HG03108 (cell line): Measurements from ENCODE around the gene EIF1B.
"Not testable (repeated sequence)": the region's sequence is repeated elsewhere in the genome, so short reads cannot be mapped to it uniquely, and the experiment has no call there.

Source experiments
- ATAC-seq: cut with Tn5 transposase; IDR thresholded peaks from one replicate; pipeline ENCODE4 v1.9.1; 2021; ENCODE audit warnings: moderate library complexity; ENCODE audit not compliant: unreplicated experiment

The EIF1B gene

GRCh38 chr3:40309418-40309924 lies at the start of gene EIF1B:
TSS of gene EIF1B (plus strand) at chr3:40309707. CDS start at chr3:40309942, 235 bp downstream.
- peak; percentile 89 for ATAC-seq

GRCh38 chr3:40262331-40262730 lies 47.2 kb upstream of the EIF1B start:
- ATAC-seq = no peak

DNA sequence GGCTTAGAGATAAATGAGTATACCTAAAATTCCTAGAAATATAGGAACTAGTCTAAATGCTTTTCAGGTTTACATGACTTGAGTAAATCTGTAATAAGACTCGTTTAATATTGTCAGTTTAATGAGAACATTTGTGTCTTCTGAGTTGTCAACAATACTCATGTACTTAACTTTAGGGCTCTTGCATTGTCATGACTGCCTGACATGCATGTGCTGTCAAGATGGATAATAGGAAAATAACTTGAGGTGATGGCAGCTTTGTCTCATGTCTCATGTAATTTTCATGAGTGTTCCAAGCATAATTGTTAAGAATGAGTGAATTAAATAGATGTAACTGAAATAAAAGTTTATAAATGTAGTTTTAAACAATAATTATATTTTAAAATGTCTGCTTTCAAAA lies 45.1 kb upstream of the EIF1B start:
- ATAC-seq = no peak

DNA sequence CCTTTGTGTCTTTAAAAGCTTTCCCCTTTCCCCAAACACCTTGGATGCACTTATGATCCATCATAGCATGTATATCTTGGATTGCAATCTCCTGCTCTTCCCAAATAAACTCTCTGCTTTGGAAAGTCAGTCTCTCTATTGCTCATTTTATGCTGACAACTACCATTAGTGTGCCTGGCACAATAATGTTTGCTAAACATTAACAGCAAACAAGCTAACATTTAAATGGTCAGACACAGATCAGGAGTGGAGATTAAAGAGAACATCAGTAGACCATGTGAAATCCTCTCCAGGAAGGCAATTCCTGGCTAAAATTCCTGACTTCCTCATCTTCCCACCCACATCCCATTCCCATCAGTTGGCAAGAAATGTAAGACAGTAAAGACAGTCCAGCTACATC lies 44.3 kb upstream of the EIF1B start:
- ATAC-seq = no peak

GRCh38 chr3:40267937-40268724 lies 41.4 kb upstream of the EIF1B start:
- ATAC-seq = no peak

- ATAC-seq = no peak
Observed at GRCh38 chr3:40268802-40269524, 40.5 kb upstream of the EIF1B start.

DNA sequence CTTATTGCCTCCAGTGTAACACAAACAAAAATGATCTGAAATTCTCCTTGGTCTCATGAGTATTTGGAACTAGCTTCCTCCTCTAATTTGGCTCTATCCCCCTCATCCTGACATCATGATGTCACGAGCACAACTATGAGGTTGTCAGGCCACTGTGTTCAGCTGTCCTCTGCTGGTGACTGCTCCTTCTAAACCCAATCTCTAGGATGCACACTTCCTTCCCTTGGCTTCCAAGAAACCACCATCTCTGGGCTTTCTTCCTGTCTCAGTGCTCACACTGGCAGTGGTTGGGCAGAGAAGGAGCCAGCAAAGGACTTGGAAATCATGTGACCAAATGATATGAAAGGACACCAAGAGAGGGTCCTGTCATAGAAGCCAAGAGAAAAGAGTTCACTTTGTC lies 30.7 kb upstream of the EIF1B start:
- ATAC-seq = no peak

GRCh38 chr3:40281995-40282394 lies 27.5 kb upstream of the EIF1B start:
- no peak for ATAC-seq

DNA sequence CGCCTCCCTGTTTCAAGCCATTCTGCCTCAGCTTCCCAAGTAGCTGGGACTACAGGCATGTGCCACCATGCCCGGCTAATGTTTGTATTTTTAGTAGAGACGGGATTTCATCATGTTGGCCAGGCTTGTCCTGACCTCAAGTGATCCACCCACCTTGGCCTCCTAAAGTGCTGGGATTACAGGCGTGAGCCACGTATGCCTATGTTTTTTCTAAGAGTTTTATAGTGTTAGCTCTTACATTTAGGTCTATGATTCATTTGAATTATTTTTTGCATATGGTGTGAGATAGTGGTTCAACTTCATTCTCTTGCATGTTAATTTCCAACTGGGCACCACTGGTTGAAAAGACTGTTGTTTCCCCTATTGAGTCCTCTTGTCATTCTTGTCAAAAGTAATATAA lies 26.4 kb upstream of the EIF1B start:
- ATAC-seq = not testable (repeated sequence)

DNA sequence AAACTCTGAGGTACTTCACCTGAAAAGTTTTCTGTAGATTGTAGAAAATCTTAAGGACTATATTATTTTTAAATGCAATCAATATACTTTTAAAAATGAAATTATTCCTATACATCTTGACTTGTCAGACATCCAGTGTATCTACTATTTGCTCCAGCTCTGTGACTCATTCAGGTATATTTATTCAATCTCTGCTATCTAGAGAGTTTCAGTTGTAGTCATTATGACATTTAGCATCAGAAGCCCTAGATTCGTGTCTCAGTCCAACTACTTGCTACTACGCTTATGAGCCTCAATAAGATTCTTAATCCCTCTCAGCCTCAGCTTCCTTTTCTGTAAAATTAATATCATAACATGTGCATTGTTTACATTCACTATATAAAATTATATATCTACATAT lies 22.3 kb upstream of the EIF1B start:
- no peak for ATAC-seq

DNA sequence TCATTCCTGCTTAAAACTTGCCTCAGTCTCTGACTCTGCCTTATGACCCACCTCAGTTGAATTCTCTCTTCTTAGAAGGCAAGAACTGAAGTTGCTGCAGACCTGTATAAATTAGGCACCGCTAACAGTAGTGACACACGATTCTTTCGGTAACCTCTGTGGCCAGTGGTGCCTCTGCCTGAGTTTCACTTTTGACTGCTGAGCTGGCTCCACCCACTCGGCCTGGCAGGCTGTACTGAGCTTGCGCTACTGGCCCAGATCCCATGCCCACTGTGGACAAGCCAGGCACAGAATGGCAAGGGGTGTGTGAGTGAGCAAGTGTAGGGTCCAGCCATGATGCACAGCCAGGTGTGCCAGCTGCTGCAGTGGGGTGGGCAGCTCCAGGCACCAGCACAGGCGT lies 19.1 kb upstream of the EIF1B start:
- ATAC-seq = no peak

GRCh38 chr3:40291471-40291870 lies 18.0 kb upstream of the EIF1B start:
- ATAC-seq = no peak

GRCh38 chr3:40292637-40293349 lies 16.7 kb upstream of the EIF1B start:
- ATAC-seq = no peak

DNA sequence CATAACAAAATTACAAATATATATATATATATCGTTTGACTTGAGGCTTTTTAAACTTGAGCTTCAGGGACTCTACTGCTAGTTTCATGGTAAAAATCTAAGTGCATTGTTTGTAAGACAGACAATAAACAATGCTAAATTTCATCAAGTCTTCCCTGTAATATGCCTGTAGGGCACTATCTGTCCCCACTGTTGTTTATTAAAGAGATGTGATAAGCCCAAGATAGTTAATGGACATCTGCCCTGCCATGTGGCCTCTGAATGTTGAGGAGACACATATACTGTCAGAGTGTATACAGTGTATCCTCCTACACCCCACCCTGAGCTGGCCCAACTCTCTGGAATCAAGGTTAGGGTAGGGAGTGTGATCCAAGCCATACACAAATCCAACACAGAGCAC lies 15.1 kb upstream of the EIF1B start:
- no peak for ATAC-seq

GRCh38 chr3:40298075-40298474 lies 11.4 kb upstream of the EIF1B start:
- no peak for ATAC-seq

- ATAC-seq = no peak
Observed at GRCh38 chr3:40299130-40299720, 10.3 kb upstream of the EIF1B start.

DNA sequence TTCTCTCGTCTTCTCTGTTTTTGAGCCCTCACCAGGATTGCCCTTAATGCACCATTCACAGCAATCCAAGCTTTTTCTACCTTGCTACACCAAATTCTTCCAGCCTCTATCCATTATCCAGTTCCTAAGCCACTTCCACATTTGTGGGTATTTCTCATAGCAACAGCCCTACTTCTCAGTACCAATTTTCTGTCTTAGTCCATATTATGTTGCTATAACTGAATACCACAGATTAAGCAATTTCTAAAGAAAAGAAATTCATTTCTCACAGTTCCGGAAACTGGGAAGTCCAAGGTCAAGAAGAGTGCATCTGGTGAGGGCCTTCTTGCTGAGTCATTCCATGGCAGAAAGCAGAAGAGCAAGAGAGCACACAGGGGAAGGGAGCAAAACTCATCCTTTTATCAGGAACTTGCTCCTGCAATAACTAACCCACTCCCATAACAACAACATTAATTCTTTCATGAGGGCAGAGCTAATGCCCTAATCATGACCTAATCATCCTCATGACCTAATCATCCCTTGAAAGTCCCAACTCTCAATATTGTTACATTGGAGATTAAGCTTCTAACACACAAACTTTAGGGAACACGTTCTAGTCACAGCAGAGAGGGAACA lies 9.7 kb upstream of the EIF1B start:
- no peak for ATAC-seq

DNA sequence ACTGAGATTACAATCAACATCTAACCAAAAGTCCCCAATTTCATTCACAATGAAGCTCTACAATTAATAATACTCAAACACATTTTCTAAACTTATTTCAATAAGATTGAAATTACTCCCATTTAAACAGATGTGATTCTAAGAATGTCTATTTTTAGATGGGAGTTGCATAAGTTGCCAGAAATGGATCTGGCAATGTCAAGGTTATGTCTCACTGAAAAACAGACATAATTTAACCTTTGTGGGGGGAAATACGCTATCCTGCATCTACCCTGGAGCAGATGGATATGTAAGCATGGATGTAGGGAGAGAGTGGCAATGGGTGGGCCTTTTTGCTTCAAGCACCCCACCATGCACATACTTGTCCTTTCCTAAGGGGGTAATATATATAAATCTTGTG lies 6.7 kb upstream of the EIF1B start:
- no peak for ATAC-seq

DNA sequence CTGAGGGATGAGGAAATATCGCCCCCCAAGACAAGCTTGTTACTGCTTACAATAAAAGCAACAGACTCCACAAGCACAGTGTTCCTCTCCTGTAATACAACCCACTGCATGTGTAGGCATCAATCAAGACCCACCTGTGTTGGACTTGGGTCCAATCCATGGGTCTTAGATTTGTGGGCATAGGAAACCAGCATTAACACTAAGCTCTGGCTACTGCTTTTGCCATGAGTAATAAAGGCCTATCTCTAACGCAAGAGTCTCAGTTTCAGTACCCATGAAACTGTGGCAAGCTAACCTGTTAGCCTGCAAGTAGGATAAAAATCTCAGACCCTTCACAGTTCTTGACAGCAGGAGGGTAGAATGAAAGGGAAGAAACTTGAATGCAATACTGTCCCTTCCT lies 5.2 kb upstream of the EIF1B start:
- ATAC-seq = no peak

GRCh38 chr3:40306336-40306735 lies 3.2 kb upstream of the EIF1B start:
- ATAC-seq = no peak

- ATAC-seq = no peak
Observed at GRCh38 chr3:40307176-40307575, 2.3 kb upstream of the EIF1B start.
